Upper lobe of left lung (tissue), 4 donors: ENCODE data around the gene PHKG1.

ENCODE experiments used
- CTCF ChIP-seq, 6 experiments: fragments of 450-650 bp in 4 of 6; fragments of 200-600 bp in 2 of 6; sonication (generic) in 2 of 6; IDR thresholded peaks; one replicate each; pipeline ENCODE4 v1.5.1; 2016 to 2019; ENCODE audit warnings: antibody characterized with exemption in 6 of 6
- POLR2A ChIP-seq, 4 donors: fragments of 450-650 bp; IDR thresholded peaks; one replicate each; pipeline ENCODE4 v1.5.1; 2016 to 2017; ENCODE audit warnings: antibody characterized with exemption in 4 of 4, mild to moderate bottlenecking in 2 of 4

- TF ChIP-seq POLR2A (IDR thresholded peaks at IDR 0.05) (no peak), CTCF (IDR thresholded peaks at IDR 0.05) (no peak)
Observed at GRCh38 chr7:56107954-56108258, 15.2 kb upstream of the PHKG1 start.
